HG03378 (cell line): Measurements from ENCODE around the gene CIB4.

Experiments
- ATAC-seq: cut with Tn5 transposase; IDR thresholded peaks from one replicate; pipeline ENCODE4 v1.9.1; 2021; ENCODE audit warnings: mild to moderate bottlenecking, moderate library complexity; ENCODE audit not compliant: unreplicated experiment

Gene CIB4

DNA sequence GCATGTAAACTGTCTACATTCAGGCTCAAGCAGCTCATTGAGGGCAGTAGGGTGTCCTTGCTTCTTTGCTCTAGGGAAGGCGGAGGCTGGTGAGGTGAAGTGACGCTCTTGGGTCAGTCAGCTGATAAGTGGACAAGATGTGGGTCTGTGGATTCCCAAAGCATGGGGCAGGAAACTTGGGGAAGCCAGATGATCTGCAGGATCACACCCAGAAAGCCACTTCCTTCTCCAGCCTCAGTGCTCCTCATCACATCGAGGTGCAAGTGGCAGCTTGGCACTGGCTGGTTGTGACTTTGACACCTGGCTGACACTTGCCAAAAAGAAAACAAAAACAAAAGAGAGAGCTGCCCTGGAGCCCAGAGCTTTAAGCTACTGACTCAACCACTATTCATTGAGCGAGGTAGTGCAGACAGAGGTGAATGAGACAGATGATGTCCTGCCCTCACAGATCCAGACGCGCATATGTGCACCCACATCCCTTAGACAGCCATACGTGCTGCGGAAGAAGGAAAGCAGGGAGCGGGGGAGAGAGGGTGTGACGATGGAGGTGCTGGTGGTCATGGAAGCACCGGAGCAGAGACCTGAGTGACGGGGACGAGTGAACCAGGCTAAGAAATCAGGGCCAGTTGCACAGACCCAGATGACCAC is 3.1 kb upstream of the CIB4 start:
- no peak for ATAC-seq

DNA sequence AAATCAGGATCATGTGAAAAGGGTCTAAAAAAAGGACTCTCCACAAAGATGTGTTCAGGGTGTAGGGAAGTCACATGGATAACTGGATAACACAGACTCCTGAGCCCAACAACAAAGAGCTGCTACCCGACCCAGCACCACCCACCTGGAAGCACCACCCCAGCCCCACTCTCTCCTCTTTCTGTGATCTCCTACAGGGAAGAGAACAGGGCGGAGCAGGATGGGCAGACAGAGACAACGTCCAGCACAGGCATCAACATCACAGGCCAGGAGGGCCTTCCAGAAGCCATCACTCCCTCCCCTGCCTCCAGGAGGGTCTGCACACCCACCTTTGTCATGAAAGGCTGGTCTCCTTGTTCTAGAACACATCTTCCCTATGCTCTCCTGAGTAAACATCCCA is 1.3 kb upstream of the CIB4 start:
- no peak for ATAC-seq

DNA sequence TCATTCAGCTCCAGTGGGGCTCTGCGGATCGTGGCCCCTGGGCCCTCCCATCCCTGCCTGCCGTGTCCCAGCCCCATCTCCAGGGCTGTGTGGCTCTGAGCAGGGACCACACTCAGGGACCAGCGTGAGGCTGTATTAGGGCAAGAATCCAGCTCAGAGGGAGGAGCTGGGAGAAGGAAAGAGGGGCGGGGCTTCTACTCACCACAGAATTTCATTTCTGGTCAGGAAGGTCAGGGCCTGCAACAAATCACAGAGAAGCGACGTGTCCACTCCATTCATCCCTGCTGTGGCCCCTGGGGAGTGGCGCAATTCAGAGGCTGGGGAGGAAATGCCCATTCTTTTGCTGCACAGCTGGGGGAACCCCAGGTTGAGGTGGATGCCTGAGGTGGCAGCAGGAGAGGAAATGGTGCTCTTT is 828 bp downstream of the CIB4 start:
- ATAC-seq = no peak

DNA sequence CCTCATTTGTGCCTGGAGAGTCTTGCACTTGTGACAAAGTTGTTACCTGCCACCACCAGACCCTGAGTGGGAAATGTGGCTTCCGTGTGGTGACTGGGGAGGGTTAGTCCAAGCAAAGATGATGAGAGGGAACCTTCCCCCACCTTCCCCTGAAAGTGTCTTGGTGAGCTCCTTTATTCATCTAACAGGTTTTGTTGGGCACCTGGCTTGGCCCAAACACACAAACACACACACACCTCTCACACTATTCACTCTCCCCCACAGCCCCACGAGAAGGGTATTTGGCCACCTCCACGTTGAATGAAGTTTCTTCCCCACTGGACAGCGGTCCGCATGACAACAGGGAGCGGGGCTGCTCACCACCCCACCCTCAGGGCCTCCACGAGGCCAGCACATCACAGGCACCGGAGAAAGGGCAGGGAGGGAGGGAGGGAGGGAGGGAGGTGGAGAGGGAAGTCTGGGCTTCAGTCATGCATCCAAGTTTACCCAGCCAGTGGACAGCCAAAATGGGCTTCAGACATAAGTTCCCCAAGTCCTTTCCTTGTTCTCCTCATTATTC is 1.4 kb downstream of the CIB4 start:
- no peak for ATAC-seq

DNA sequence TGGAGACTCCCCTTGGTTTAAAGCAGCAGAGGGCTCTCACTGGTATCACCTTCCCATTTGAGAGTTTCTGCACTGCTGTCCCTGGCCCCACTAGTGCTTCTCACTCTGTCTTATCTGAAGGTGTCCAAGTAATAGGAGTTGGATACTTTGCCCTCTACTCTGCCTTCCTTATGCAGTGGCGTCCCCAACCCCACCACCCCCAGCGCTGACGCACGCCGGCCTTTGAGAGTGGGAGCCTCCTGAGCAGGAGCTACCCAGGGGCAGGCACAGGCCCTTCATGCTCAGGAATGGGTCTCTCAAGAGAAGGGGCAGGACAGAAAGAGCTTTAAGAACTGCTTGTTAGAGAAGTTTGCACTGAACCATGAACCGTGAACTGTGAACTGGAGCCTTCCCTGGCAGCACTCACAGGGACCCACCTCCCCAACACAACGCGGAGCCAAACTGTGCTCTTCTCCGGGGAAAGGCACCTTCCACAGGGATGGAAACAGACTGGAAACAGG is 3.3 kb downstream of the CIB4 start:
- no peak for ATAC-seq

DNA sequence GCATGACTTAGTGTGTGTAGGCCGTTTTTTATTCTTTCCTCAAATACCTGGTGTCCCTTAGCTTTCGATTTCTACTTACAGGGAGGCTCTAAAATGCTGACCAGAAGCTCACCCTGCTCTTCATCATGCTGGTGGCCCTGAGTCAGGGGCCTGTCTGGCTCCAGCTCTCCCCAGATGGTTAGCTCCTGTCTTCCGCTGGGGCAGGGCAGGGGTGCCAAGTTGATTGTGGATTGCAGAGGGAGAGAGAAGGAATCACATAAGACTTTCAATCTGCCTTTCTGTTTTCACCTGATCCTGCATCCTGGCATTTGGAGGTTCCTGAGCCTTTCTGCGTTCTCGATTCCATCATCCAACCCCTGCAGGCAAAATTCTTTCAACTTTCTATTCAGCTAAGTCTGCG is 4.2 kb downstream of the CIB4 start:
- ATAC-seq = no peak

DNA sequence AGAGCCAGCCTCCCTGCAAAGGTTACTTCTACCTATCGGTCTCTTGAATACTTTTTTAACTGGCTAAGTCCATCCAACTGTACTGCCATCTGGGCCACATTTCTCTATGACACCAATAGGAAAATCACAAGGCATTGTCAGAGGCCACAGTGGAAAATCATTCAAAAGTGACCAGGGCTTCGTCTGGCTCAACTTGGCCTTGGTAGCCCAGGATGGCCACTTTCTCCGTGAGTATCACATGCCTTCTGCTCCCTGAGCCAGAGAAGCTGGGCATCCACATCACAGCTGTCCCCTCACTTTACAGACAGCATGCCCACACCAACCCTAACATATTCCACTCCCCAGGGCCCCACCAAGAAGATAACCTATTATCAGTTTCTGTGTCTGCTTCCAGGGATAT is 5.8 kb downstream of the CIB4 start:
- no peak for ATAC-seq

DNA sequence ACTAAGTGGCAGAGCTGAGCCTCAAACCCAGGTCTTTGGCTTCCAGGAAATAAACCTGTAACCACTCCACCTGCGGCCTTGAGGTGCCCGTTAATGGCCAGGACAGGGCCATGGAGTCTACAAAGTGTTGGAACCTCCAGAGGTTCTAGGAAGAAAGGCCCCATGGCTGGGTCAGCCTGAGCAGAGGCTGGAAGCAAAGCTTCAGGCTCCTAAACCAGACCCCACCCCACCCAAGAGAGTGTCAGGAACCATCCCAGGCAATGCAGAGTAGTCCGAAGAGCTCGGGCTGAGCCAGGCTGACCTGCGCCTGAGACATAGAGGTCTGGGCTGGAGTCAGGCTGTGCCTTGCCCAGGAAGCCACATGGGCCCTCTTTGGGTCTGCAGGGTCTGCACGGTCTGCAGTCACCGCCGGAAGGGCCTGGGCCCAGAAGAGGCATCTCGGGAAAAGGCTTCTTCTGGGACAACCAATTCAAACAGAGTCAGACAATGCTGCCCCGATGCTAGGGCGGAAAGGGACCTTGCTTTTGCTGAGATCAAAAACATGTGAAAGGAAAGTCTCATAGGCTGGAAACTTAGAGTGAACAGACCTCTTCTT is 6.4 kb downstream of the CIB4 start:
- ATAC-seq = no peak

DNA sequence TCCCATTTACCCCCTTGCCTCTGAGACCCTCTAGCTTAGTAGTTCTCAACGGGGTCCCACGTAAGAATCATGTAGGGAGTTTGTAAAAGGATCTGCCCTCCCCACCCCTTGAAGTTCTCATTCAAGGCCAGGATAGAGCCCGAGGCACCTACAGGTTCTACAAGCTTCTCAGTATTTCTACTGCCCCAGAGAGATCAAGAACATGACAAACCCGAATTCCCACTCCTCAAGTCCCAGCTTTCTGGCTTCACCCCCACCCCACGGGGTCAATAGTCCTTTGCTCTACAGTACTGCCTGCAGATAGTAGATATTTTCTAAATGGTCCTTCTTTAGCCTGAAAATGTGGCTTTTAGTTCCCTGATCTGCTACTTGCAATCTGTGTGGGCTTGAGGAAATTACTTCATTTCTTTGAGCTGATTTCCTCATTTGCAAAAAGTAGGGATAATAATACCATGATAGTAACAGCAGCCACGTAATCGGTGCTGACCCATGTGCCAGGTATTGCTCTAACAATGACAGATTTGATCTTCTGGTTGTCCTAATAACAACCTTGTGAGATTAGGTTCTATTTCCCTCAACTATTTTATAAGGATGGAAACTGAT is 7.1 kb downstream of the CIB4 start:
- no peak for ATAC-seq

DNA sequence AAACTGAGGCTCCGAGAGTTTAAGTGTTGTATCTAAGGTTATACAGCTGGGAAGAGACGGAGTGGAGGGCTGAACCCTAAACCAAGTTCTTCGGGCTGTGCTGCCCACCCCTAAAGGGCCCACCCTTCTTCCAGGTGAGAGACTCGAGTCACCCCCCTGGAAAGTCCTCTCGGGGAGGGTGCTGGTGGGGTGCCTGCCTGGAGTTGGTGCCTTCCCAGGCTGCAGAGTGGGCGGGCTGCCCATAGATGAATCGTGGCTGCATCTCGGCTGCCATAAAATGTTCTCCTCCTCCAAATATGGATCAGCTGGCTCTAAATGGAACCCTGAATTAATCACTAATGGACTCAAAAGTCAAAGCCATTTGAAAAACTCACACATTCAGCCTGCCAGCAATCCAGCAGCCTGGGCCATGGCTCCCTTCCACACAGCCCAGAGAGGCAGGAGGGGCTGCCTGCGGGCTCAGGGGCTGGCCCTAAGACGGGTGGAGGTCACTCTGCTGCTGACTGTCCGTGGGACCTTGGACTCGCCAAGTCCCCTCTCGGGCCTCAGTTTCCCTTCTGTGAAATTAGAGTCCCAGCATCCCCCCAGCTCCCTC is 7.7 kb downstream of the CIB4 start:
- no peak for ATAC-seq

DNA sequence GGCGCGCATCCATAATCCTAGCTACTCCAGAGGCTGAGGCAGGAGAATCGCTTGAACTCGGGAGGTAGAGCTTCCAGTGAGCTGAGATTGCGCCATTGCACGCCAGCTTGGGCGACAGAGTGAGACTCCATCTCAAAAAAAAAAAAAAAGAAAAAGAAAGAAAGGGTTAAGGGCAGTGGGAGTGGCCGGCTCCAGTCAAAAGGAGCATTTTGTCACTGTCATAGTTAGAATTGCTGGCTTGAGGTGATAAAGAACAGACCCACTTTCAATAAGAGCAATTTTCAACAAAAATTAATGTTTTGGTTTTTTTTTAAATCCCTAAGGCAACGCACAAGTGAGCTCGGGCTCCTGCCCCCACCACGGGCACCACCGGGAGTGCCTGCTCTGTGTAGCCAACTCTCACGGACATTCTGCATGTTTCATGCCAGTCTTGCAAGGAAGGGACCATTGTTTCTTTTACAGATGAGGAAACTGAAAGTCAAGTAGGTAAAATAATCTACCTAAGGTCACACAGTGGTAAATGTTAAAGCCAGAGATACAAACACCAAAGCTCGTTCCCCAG is 8.5 kb downstream of the CIB4 start:
- no peak for ATAC-seq

DNA sequence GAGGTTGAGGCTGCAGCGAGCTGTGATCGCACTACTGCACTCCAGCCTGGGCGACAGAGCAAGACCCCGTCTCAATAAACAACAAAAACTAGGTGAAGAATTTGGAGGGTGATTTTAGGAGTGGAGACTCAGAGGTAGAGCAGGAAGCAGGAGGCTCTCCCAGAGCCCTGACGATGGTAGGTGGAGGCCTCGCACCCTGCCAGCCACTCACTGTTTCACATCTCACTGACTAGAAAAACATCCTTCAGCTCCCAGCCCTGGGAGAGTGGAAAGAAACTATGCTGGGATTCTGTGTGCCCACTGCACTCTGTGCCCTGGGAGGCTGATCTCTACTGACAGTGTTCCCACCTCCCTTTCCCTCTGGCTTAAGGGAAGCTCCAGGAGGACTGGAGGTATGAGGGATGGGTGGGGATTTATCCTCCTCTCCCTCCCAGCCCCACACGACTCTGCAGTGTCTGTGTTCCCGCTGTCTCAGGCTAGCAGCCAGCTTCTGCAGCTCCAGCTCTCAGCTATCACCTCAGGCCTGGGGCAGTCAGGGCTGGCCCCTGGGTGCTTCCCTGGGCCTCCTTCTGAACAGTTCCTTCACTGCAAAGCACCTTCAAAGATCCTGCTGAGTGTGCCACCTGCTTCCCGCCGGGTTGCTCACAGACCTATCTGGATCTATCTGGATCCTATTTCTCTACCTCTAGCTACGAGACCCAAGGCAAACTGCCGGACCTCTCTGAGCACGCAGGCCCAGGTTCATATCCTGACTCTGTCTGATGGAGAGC is 9.6 kb downstream of the CIB4 start:
- ATAC-seq = no peak

DNA sequence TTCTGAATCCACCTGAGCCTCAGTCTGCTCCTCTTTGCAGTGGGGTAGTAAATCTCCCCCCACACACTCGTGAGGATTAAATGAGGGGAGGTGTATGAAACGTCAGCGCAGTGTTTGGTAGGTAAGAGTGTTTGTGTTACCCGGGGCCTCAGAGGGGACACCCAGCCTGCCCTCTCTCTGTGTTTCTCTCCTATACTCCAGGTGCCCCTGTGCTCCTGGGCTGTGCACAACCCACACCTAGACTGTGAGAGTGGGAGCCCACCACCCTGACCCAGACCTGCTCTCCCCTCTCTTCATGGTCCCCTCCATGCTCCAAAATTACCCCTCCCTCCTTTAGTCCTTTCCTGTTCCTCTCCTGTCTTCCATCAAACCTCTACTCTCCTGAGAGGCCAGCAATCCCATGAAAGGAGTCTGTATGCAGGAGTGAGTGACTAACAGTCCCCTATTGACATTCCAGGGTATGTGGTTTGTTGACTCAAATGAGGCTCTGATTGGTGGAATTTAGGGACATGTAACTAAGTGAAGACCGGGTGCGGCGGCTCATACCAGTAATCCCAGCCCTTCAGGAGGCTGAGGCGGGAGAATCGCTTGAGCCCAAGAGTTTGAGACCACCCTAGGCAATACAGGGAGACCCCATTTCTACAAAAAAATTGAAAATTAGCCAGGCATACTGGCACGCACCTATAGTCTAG is 10.4 kb downstream of the CIB4 start:
- no peak for ATAC-seq

DNA sequence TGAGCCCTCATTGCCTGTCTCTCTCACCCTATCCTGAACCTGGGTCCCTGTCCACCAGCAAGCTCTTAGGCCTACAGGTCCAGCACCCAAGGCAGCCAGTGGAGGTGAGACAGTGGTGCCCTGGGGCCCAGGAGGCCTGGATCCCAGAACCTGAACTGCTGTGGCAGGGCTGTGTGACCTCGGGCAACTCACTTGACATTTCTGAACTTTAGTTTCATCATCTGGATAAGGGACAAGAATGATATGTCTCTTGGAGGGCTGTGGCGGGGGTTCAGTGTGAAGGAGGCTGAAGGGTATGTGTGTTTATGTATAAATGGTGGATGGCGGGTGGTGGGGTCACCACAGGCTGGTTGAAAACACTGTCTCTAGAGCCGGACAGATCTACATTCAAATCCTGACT is 10.9 kb downstream of the CIB4 start:
- no peak for ATAC-seq

DNA sequence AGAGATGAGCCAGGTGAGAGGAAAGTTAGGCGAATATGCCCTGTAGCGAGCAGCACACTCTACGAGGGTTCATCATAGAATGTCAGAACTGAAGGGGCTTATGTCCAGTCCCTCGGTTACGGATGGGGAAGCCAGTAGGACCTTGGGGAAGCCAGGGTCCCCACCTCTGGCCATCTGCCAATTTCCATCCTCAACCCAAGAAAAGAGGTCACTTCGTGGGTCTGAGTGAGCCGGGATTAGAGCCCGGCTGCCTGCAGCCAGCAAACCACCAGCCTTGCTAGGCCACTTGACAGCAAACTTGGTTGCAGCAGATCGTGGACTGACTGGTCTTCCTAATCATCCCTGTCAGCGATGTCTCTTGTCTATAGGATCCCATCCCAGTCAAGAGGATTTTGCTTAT is 11.4 kb downstream of the CIB4 start:
- no peak for ATAC-seq

DNA sequence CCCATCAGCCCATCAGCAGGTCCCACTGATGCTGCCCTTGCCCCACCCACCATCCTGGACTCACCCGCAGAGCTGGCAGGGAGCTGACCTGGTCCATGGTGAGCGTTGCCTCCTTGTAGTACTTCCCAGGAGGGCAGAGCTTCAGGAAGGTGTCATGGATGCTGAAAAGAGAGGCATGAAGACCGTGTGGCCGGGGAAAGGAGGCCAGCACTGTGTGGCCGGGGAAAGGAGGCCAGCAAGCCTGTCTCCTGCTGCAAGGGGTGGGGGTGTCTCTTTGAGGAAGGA is 11.9 kb downstream of the CIB4 start:
- no peak for ATAC-seq

DNA sequence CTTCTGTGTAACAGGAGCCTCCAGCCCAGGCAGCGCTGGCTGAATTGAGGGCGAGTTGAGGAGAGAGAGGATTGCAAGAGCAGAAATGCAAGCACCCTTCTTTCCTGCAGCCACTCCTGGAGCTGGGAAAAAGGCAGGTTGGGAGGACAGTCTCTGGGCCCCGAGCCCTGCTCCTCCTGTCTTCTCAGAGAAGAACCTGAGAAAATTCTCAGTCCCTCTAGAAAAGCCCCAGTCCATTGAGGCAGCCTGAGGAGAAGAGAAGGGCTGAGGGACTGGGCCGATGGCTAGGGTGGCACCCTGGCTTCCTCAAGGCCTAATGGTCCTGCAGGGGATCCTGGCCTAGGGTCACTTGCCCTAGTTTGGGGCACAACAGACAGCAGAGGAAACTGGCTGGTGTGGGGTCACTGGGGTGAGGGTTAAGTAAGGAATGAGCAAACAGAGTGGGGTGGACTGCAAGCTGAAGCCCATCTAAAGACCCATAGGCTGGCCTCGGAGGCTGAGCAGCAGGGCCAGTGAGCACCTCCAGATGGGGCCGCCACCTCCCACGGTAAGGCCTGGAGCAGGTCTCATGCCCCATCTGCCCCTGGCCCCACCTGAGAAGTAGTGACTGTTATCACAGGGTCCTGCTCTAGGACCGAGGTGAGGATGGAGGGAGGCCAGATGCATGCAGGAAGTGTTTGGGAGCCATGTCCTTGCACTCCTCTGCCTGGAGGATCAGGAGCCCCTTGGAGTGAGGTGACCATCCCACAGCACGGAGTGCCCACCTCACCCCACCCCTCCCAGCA is 12.4 kb downstream of the CIB4 start:
- ATAC-seq = no peak

DNA sequence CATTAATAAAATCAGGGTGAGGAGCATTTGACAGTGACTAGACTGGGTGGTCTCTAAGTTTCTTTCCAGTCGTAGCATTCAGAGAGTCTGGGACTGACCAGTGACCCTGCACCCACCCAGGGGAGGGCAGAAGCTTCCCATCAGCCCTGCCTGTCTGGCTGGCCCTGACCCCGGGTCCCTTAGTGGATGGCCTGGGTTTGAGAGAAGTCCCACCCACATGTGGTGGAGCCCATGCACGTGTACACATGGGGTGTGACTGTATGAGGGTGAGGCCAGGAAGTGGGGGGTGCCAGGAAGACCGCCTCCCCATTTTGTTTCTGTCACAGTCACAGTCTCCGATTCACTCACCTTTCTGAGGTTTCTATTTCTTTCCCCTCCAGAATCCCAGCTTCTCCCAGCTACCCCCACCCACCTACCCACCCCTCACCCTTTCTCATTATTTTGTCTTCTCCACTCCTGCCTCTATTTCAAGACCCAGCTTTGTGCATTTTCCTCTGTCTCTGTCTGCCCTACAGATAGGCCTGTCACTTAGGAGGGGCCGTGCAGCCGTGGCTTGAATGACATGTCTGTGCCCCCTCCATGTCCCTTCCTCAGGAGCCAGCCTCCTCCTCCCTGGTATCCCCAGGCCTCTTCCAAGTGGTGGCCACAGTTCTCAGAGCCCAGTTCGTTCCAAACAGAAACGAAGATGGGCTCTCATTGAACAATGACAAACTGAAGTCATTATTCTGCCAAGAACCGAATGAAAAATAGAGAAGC is 13.6 kb downstream of the CIB4 start:
- ATAC-seq = no peak

DNA sequence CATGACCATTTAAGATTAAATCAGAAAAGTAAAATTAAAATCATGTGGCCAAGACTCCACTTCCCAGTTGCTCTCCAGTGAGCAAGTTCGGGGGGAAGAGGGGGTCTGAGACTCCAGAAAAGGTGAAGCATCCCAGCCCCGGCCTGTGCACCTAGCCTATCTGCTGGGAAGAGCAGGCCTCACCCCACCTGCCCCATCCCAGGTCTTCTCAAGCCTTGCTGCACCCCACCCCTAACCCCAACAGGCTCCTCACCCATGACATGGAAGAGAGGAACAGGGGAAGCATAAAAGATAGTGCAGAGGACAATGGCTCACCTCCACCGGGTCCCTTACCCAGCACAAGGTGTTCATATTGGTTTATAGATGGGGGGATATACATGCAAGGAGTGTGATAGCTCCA is 14.6 kb downstream of the CIB4 start:
- no peak for ATAC-seq
